Activated CD8-positive, alpha-beta memory T cell treated with anti-CD3 and anti-CD28 coated beads for 24 hours (primary cell): Measurements from ENCODE around the gene VPS35.

Experiments
- DNase-seq: peaks from one replicate; pipeline ENCODE4 v3.0.0-alpha.2; 2020

The VPS35 gene

DNA sequence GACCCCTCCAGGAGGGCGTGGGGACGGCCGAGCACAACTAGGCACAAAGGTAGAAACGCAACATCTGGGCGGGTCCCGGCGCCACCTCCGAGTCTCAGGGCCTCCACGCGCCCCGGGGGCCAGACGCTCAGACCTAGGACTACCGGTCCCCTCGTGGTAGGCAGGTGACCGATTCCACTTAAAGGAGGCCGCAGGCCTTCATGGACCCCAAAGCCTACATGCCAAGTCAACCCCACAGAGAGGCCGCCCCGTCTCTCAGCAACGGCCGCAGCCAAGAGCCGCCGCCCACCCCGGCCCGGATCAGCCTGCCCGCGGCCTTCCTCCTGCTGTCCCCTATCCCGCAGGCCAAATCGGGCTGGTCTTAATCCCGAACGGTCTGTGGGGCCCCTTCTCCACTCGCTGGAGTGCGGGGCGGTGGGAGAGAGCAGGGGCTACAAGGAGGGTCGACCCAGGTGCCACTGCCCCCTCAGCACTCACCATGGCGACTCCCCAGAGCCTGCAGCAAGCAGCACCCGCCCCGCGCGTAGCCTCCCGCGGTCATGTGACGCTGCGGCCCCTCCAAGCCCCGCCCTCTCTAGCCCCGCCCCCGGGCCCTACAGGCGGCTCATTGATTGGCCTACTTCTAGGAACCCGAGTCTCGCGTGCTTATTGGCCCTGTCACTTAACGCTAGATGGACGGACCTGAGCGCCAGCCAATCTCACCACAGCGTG lies at the start of gene VPS35:
Gene VPS35 (minus strand): TSS at position 525 of the 711 bp plus-strand sequence. CDS start 45 bp downstream, at position 480.
- DNase-seq = no peak

DNA sequence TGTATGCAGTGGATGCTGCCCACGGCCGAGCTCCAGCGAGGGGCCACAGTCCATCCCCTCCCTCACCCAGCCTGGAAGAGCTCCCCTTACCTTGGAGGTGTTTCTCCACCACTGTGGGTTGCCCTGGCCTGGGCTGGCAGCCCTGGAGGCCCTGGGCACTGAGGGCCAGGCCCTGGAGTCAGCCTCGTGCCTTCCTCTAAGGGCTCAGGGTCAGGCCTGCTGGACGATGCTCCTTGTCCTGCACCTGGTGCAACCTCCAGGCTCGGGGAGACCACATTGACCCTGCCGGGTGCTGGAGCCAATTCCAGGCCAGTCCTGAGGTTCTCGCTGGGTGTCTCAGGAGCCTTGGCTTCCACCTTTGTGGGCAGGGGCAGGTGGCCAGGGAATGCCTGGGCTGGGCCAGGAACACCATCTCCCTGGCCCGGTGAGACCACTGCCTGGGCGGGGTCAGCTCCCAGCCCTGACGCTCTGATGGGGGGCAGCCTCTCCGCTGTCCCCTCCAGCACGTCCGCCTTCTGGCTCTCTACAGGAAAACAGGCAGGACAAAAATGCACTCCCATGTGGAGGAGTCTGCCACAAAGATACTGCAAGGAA lies 48.7 kb upstream of the VPS35 start:
- DNase-seq = no peak

DNA sequence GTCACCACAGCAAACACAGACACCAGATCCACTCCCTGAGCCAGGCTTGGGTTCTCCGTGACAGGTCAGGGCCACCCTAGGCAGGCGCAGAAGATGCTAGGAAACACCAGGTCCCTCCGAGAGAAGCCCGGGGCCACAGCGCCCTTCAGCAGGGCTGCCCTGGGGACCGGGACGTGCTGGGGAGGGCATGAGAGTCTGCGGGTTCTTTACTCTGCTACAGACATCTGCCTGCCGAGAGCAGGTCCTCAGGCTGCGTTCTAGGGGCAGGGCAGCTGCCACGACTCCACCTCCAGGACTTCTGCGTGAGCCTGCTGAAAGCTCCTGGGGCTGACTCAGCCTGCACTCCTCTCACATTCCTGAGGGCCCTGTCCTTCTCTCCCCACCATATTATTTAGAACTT lies 47.7 kb upstream of the VPS35 start:
- DNase-seq = no peak

DNA sequence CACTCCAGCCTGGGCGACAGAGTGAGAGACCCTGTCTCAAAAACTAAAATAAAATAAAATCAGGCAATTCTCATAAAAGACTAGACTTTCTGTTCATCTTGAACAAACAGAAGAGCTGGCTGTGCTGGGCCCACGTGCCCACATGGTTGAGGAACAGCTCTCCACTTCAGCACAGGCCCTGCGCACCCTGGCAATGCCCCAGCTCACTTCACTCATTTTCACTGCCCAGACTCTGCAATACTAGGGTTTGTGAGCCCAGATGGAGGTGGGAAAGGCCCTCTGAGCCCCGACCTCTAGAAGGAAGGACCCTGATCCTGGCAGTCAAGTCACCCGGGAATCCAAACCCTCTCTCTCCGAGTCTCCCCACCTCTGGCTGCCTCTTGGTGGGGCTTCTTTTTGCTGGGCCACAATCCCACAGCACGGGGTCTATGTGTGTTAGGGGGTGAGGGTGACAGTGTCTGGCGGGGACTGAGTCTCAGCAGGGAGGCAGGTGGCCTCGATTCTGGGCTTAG lies 44.4 kb upstream of the VPS35 start:
- no peak for DNase-seq

DNA sequence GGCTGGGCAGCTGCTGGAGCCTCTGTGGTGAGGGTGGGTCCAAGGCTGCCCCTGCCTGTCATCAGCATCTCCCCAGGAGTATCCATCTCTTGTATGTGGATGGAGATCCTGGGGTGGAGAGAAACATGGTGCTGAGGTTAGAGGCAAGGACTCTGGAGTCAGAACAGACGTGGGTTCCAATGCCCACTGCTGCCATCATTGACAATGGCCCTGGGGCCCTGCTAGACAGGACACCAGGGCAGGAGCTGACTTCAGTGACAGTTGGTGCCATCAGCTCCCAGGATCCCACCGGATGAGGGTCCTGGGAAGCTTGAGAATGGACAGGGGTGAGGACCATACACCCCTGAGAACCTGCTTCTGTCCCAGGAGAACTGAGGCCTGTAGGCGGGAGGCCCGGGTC lies 43.6 kb upstream of the VPS35 start:
- no peak for DNase-seq

DNA sequence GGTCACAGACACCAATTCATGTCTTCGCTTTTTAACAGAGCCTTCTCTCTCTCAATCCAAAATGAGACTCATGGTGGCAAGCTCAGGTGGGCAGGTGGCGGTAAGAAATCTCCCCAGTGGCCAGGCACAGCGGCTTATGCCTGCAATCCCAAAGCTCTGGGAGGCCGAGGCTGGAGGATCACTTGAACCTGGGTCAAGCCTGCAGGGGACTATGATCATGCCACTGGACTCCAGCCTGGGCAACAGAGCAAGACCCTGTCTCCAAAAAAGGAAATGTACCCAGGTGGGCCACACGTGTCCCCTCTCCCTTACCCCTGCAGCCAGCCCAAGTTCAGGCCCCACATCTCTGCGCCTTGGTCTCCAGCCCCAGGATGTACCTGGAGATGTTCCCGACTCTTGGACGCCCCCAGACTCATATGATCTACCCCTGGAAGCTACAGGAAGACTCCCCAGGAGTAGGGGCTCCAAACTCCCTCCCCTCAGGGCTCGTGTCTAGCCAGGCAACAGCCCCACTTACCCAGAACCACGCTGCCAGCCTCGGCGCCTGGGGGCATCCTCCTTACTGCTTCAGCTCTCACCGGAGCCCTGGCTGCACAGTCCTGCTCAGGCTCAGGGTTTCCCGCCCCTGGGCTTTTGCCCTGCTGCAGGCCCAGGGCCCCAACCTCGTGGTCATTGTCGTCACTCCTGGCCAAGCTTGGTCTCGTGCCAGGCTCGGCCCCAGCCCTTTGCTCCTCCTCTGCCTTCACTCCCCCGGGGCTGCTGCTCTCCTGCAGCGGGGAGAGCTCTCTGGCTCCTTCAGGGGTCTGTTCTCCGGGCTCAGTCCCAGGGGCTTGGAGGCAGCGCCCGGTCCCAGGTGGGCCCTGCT lies 42.9 kb upstream of the VPS35 start:
- DNase-seq = no peak

DNA sequence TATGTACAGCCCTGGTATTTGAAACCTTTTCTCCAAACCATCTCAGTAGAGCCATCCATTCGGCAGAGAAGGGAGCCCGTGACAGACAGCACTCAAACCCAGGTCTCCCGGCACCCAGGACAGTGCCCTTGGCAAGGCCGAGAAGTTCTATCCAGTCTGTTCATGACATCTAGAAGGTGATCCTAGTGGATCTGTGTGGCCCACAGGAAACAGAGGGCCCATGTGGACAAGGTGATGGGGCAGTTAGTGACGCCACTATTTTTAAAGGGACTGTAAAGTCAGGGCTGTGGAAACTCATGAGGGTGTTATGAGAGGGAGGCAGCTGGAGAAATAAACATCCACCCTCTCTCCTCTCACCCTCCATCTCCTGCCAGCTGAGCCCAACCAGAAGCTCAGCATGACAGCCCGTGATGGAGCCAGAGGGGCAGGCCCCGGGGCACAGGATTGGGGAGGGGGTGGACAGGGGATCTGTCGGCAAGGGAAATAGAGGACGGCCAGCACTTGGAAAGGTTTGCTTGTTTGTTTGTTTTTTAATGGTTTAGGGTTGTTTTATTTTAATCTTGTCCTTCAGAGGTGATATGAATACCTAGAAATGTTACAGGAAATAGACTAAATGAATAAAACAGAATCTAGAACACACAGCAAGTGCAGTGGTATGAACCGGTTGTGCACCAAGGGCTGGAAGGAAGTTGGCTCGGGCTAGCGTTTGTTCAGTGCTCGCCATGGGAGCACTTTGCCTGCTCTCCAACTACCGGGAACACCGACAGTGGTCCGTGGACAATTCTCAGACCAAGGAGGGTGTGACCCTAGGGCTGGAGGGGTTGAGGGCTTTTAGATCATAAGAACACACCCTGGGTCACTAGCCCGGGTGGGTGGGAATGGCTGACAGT lies 42.1 kb upstream of the VPS35 start:
- no peak for DNase-seq

DNA sequence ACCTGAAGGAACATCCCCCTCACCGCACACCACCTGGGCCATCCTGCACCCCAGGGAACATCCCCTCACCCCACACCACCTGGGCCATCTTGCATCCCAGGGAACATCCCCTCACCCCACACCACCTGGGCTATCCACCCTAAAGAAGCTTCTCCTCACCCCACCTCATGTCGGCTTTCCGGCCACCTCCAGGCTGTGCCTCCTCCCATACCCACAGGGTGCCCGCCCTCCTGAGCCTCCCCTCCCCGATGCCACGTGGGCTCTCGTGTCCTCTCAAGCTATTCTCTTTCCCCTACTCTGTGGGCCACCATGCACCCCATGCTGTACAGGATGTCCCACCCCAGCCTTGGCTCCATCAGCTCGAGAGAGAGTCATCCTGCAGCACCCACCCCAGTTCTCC lies 41.1 kb upstream of the VPS35 start:
- DNase-seq = no peak

DNA sequence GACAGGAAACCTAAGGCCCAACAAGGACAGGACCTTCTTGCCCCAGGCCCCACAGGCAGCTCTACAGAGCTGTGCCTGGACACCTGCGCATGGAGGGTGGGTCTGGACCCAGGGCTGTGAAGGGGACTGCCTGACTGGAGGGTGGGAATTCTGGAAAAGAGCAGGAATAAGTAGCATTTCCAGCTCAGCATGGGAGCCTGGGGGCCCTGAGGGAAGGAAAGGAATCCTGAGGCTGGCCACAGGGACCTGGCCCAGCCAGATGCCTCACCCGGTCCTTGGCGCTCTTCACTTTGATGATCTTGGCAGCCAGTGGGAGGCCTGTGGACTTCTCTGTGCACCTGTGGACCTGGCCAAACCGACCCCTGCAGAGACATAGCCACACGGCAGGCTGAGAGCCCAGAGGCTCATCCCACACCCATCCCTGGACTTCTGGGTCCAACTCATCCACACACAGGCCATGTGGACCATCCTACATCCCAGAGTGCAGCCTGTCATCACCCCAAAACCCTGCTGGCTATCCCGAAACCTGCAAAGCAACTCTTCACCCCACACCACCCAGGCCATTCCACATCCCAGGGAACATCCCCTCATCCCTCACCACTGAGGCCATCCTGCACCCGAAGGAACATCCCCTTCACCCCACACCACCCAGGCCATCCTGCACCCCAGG lies 40.5 kb upstream of the VPS35 start:
- DNase-seq = no peak

DNA sequence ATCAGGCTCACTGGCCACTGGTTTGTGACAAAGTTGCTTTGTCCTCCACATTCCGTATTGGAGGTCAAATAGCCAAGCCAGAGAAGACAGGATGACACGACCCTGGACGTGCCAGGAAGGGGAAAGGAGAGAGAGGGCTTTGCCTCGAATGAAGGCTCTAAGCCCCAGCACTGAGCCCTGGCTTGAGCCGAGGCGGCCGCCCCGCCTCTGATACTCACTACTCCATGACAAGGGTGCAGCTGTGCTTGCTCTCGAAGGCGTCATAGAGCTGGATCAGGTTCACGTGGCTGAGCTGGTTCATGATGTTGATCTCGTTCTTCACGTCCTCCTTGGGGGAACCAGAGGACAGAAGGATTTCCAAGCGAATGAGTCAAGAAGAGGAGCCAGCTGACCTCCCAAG lies 39.8 kb upstream of the VPS35 start:
- DNase-seq = no peak

DNA sequence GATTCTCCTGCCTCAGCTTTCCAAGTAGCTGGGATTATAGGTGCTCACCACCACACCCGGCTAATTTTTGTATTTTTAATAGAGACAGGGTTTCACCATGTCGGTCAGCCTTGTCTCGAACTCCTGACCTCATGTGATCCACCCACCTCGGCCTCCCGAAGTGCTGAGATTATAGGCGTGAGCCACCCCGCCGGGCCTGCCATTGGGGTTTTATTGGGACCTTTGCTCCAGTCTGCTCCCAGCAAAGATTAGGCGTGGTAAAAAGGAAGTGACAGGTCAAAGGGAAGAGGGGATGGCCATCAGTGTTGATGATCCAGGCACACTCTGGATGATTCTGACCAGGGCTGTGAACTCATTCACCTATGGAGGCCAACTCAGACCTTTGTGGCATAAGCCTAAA lies 38.7 kb upstream of the VPS35 start:
- no peak for DNase-seq

DNA sequence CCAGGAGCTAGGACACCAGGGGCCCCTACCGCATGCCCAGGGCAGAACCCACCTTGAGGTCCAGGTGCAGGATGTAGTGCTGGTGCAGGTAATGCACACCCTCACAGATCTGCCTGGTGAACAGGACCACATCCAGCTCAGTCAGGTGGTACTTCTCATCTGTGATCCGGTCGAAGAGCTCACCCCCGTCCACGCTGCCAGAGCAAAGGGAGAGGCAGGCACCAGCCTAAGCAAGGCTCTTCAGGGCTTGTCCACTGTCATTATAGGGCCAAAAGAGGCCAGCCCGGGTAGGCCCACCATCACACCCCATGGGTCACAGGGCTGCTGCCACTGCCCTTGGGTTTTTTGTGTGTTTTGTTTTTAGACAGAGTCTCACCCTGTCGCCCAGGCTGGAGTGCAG lies 38.2 kb upstream of the VPS35 start:
- peak; percentile 35 for DNase-seq

DNA sequence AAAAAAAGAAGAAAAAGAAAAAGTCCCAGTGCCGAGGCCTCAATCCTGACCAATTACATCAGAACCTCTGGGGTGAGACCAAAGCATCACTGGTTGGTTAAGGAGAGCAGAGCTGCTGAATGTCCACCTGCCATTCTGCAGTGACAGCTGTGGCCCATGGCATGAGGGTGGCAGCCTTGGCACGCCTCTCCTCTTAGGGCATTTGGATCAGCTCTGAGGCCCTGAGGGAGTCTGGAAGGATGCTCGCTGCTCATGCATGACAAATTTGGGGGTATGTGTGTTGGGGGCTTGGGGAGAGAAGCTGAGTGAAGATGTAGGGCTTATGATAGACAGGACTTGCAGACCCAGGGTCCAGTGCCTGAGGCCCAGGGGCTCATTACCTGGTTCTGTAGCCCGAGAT lies 32.9 kb upstream of the VPS35 start:
- DNase-seq = peak; percentile 42

DNA sequence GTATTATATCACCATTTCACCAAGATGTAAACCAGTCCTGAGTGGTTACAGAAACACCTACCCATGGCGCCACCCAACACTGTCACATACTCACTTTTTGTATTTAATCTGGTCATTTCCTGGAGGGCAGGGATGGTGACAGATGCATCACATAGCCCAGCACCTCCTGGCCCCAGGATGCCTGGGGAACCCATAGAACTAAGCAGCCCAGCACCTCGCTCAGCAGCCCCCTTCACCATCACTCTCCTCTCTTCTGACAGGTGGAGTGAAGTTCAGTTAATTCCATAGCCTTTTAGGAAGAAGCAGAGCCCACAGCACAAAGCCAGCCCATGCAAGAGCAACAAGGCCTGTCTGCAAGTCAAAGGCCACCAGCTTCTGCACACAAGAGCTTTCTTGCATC lies 31.6 kb upstream of the VPS35 start:
- DNase-seq = peak; percentile 45

DNA sequence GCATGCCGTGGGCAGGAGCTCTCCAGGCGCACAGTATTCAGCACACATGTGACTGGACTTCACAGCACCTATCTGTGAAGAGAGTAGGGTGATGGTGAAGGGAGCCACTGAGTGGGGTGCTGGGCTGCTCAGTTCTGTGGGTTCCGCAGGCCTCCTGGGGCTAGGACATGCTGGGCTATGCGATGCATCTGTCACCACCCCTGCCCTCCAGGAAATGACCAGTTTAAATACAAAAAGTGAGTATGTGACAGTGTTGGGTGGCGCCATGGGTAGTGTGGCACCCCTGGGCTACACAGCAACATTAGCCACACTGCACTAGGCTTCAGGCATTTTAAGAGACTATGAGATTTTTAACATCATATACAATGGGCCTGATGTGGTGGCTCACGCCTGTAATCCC lies 30.6 kb upstream of the VPS35 start:
- peak; percentile 28 for DNase-seq

DNA sequence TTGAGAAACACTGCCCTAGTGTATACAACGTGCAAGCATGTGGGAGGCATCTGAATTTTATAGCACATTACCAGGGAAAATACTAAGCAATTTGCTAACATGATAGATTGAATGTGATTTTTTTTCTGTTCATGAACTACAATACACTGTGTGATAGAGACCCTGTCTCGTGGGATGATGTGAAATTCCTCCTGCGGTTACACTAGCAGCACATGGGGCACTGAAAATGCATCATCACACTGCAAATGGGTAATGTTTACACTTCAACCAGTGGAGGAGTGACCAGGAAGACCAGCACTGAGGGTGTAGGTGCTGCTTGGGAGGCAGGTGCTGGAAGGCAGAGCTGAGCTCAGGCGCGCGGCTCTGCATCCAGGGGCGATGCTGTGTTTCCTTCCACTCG lies 29.2 kb upstream of the VPS35 start:
- DNase-seq = peak; percentile 35

DNA sequence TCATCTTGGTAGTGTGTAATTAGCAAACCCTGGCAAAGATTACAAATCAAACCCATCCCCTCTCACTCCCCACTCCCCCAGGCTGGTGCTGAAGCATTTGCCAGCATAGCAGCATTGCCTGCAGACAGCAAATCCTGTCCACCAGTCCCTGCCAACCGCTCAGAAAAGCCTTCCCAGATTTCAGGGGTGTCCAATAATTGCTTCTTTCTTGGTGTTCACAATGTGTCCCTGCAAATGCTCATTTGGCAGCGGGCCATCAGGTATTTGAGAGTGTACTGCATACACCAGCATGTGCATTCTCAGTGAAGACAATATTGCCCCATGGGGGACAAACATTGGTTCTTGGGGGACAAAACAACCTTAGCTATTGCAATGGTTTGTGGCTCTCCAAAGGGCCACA lies 28.7 kb upstream of the VPS35 start:
- peak; percentile 26 for DNase-seq

DNA sequence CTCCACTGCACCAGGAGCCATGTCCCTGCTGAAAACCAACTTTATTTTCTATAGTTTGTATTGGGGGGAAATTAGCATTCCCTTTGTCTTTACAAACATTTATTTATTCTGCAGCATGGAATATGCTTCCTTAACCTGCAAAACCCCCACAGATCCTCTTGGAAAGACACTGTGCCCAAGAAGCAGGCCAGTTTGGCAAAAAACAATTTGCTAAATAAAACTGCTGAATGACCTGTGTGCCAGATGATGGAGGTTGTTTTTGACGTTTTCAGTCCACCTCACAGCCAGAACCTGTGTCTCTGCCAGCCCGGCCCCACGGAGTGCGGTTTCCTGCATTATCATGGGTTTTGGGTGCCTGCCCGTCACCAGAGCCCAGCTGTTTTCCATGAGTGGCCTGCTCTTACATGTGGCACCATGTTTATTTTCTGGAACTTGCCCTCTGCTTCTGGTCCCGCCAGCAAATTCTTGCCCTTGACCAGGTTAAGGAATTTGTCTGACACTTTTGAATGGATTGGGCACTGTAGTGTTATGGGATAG lies 26.9 kb upstream of the VPS35 start:
- peak; percentile 15 for DNase-seq

DNA sequence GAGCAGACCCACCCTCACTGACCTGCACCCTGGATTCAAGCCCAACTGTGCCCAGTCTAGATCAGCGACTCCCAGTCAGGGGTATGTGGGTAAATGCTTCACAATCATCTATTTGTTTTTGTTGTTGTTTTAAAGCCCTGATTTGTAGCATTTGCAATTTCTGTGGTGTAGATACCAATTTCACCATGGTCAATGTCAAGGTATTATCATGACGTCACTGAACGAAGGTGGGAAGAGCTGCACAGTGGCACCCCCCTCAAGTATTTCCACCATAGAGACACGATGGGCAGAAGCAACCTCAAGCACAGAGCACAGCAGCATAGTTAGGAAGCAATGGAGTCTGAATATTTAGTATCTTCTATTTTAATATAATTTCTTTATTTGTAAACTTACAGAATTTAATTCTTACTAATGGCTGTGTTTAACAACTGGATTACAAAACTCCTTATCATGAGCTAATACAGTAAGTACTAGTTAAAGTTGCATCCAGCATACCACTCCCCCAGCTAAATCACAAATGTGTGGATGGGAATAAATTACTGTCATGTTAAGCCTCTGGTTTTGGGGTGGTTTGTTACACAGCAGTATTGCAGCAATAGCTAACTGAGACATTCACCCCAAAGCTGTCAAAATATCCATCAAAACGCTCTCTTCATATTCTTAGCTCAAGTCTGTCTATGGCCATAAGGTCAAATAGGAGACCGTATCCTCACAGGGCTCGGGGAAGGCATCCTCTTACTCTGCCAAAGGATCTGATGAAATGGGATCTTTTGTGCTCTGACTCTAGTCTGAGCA lies 26.0 kb upstream of the VPS35 start:
- no peak for DNase-seq

DNA sequence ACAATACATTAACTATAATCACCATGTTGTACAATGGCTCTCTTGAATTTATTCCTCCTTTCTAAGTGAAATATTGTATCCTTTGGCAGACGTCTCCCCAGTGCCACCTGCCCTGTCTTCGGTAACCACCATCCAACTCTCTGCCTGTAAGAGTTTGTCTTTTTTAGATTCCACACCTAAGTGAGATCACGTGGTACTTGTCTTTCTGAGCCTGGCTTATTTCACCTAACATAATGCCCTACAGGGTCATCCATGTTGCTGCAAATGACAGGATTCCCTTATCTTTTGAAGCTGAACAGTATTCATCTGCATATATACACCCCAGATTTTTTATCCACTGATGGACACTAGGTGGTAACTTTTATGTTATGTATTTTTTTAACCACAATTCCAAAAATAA lies 24.7 kb upstream of the VPS35 start:
- DNase-seq = no peak

DNA sequence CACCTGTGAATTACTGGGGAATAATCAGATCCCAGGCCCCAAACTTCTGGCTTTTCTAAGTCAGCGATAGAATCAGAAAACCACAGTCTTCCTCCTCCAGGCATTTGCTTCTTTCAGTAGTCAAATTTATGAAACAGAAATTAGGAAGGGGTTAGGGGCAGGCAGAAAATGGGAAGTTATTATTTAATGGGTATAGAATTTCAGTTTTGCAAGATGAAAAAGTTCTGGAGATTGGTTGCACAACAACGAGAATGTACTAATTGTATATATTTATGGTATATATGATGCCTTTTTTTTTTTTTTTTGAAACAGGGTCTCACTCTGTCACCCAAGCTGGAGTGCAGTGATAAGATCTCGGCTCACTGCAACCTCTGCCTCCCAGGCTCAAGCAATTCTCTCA lies 23.9 kb upstream of the VPS35 start:
- no peak for DNase-seq
